COLO829 (cell line): ENCODE measurements around the gene OR2B3.
"Not testable (repeated sequence)": the region's sequence is repeated elsewhere in the genome, so short reads cannot be mapped to it uniquely, and the experiment has no call there.

Experiments
- DNase-seq: peaks from one replicate; pipeline ENCODE4 v3.0.0; 2012; ENCODE audit warnings: low spot score

Gene OR2B3, protein sequence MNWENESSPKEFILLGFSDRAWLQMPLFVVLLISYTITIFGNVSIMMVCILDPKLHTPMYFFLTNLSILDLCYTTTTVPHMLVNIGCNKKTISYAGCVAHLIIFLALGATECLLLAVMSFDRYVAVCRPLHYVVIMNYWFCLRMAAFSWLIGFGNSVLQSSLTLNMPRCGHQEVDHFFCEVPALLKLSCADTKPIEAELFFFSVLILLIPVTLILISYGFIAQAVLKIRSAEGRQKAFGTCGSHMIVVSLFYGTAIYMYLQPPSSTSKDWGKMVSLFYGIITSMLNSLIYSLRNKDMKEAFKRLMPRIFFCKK

DNA sequence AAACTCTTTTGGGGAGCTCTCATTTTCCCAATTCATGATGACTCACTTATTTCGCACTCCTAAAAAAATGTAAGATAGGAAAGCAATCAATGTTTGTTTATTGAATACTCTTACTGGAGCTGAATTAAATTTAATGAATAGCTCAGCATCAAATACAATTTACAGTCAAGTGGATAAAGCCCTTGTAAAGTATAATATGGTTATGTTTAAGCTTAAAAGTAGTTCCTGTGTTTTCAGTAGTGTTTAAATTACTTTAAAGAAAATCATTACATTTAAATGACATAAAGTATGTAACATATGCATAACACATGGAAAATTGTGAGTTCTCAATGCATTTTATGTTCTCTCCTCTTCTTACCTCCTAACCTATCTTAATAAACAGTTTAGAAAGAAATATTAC lies at the start of gene OR2B3:
Gene OR2B3, minus strand, starts transcription at position 101 of the 400 bp plus-strand sequence. Its CDS starts 65 bp downstream, at position 36.
- DNase-seq: no peak

DNA sequence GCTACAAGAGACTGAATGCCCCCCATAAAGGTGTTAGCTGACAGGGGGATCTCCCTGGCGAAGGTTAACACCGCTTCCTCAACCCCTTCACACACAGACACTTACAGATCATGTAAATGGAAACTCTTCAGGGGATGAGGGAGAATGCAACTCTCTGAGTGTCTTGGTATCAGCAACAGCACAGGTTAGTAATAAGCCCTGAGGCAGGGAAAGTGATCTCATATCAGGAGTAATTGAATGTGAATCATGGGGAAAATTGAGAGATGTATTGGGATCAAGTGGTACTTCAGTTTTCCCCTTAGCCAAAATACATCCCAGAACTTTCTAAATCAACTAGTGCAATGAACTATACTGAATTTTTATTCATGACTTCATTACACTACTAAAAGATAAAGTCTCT lies 44.6 kb upstream of the OR2B3 start:
- DNase-seq: no peak

DNA sequence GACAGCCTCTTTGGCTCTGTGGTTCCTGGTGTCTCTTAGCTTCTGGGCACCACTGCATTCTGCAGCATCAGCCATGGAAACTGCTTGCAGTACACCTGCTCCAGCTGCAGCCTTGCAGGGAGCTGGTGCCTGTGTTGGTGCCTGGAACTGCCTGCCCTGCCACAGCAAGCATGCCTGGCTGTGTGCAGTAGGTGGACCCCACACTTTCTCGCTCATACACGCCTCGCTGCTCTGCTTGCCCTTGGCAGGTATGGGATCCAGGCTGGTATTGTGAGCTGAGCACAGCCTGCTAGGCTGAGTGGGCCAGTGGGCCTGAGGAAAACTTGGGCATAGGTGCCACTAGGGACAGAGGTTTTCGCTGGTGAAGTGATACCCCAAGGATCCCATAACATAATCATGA lies 43.5 kb upstream of the OR2B3 start:
- DNase-seq: no peak

DNA sequence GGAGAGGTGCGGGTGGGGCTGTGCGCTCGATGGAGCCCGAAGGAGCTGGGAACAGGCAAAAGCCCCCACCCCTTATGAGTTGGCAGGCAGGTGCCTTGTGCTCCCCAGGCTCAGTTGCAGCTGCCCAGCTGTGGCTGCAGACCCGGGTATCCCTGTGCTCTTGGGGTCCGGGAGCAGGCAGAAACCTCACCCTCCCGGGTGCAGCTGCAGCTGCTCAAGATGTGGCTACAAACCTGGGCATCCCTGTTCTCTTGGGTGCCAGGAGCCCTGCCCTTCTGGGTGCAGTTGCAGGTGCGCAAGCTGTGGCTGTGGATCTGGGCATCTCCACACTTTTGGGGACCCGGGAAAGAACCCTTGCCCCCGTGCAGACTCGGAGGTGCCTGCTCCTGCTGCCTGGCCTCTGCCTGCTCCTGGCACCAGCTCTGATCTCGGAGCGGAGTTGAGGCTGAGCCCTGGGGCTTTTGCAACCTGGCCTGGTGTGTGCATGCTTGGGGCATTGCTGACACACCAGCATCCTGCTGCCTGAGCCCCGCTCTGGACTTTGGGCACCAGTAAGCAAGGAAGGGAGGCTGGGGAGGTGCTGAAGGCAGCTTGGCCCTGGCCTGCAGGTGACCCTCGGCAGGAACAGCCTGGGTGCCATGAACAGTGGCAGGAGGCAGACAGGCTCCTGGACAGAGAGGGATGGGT lies 42.4 kb upstream of the OR2B3 start:
- no peak for DNase-seq

DNA sequence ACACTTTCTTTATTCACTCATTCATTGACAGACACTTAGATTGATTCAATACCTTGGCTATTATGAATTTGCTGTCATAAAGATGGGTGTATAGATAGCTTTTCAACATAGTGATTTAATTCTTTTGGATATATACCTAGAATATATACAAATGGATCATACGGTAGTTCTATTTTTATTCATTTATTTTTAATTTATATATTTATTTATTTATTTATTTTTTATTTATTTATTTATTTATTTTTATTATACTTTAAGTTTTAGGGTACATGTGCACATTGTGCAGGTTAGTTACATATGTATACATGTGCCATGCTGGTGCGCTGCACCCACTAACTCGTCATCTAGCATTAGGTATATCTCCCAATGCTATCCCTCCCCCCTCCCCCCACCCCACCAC lies 27.9 kb upstream of the OR2B3 start:
- not testable (repeated sequence) for DNase-seq

DNA sequence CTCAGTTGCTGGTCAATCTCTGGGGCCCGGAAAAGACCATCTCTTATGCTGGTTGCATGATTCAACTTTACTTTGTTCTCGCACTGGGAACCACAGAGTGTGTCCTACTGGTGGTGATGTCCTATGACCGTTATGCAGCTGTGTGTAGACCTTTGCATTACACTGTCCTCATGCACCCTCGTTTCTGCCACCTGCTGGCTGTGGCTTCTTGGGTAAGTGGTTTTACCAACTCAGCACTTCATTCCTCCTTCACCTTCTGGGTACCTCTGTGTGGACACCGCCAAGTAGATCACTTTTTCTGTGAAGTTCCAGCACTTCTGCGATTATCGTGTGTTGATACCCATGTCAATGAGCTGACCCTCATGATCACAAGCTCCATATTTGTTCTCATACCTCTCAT lies 25.0 kb upstream of the OR2B3 start:
- DNase-seq: no peak

DNA sequence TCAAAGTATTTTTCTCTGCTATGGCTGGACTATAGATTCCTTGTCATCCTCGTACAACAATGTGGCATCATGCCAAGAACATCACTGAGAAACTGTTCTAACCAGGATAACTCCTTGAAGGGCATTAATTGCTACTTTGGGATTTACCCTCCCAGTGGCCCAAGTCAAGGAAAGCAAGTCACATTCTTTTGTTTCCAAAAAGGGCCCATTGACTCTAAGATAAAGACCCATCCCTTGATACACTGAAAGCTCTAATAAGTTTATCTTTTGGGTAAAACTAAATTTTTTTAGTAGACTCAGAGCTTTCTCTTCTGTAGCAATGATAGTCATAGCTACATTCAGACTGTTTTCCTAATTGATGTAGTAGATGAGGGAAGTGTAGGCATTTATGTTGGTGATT lies 20.6 kb upstream of the OR2B3 start, which contains the start of gene OR2J3:
Gene OR2J3, plus strand, starts transcription at position 301 of the 400 bp plus-strand sequence. CDS start 3,833 bp downstream, outside the sequence.
- DNase-seq: no peak

DNA sequence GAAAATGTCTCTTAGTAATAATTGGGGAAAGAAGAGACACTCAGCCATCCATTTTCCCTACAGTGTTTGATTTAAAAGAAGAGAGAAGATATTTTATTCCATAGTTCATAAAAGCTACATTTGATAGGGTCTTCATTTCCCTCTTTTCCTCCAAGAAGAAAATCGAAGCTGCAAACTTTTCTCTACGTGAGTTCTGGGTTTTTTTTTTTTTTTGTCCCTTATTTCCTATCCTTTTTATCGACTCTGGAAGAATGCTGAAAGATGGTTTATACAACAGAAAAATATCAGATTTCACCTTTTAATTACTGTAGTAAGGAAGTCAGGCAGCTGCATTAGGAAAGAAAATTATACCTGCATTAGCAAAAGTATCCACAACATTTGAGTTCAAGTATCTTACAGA lies 12.1 kb upstream of the OR2B3 start, which contains the start of gene OR2J1:
Gene OR2J1, plus strand, starts transcription at position 301 of the 400 bp plus-strand sequence. CDS start 1,453 bp downstream, outside the sequence.
- no peak for DNase-seq

DNA sequence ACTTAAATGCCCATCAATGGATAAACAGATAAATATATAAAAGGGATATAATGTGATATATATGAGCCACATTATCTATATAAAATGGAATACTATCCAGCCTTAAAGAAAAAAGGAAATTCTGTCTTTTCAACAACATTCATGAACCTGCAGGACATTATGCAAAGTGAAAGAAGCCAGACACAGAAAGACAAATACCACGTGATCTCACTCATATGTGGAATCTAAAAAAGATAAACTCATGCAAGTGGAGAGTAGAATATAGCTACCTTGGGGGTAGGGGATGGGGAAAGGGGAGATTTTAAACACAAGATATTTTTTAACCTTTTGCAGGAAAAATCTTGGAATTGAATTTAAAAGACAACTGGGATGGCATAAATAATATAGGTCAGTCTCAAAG lies 10.7 kb upstream of the OR2B3 start:
- DNase-seq: no peak

DNA sequence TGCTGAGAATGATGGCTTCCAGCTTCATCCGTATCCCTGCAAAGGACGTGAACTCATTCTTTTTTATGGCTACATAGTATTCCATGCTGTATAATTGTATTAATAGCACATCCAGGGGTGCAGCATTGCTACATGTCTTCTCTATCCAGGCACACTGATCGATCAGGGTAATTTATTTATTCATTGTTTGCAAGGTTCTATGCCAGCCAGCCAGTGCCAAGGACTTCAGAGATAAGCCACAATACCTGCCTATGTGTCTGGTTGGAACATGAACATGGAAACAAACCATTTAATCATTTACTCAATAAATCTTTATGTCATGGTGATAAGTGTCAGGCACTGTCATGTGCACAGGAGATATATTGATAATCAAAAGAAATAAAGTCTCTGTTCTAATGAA lies 5.8 kb upstream of the OR2B3 start:
- no peak for DNase-seq

DNA sequence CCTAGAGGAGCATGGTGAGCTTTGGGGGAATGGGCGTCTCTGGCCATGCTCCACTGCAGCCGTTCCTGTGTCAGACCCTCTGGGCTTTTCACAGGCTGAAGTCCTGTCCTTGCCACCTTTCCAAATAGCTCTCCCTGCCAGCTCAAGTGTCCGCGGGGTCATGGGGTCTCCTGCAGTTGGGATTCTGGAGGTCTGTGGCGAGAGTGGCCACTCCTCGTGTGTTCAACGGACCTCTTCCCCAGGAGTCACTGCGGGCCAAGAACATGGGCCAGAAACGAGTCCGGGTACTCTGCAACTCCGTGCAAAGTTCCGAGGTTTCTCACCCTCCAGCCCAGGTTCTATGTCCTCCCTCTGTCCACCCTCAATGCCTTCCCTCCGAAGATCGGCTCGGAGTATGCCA lies 4.7 kb downstream of the OR2B3 start:
- no peak for DNase-seq

DNA sequence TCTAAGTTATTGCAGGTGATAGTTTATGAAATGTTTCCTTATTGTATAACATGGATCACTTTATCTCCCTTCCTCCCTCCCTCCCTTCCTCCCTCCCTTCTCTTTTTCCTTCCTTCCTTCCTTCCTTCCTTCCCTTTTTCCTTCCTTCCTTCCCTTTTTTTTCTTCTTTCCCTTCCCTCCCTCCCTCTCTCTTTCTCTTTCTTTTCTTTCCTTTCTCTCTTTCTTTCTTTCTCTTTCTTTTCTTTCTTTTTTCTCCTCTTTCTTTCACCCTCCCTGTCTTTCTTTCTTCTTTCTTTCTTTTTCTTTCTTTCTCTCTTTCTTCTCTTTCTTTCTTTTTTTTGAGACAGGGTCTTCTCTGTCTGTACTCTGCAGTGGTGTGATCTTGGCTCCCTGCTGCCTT lies 5.8 kb downstream of the OR2B3 start:
- no peak for DNase-seq

DNA sequence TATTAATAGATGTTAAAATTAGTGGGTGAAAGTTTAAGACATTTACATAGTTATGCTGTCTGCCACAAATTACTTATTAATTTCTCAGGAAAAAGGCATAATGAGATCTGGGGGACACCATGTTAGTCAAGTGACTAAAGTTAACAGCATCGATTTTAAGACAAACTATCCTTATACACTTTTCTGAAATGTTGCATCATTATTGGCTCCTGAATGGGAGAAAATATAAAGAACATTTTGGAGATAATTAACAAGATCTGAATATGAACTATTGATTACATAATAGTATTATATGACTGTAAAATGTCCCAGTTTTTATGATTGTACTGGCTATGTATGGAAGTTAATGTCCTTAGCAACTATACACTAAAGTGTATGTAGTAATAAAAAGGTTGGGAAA lies 7.9 kb downstream of the OR2B3 start:
- no peak for DNase-seq

DNA sequence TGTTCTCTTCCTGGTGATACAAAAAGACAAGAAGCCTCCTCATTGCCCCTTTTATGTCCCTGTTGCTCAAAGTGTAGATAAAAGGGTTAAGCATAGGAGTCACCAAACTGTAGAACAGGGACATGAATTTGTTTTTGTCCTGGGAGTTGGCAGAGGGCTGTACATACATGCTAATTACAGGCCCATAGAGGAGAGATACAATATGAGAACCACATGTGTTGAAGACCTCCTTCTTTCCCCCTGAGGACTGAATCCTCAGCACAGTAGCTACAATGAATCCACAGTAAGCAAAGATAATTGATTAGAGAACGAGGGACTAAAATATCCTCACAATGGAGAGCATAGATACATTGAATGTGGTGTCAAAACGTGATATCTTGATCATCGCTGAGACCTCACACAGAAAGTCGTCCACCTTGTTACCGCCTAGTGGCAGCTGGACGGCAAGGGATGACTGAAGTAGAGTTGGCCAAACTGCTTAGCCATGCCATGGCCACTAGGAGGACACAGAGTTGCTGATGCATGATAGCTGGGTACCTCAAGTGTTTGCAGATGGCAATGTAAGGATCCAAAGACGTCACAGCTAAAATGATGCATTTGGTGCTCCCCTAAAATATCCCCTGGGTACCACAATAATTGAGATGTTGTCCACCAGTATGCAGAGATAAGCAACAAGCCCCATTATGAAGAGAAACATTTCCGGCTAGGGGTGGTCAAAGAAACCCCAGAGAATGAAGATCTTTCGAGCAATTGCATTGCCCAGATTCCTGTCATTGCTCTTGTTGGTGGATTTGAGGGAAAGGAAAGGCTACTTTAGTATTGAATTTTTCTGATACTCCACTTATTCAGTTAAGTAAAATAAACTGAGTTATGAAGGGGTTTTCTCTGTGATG lies 15.0 kb downstream of the OR2B3 start:
- DNase-seq: peak; percentile 53

DNA sequence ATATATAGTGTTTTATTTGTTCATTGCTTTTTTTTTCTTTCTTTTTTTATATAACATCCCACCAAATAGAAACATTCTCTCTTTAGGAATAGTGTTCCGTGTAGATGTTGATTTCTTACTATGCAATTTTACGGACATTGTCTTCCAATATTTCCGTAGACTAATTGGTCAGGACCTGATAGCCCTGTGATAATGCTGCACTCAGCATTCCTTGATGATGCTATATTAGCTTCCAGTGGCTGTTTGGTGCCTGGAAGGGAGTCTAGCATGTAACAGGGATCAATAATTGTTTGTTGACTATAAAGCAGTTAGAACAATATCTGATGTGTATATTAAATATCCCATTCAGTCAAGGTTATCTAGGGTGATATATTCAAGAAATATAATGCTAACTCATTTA lies 35.4 kb downstream of the OR2B3 start:
- no peak for DNase-seq

DNA sequence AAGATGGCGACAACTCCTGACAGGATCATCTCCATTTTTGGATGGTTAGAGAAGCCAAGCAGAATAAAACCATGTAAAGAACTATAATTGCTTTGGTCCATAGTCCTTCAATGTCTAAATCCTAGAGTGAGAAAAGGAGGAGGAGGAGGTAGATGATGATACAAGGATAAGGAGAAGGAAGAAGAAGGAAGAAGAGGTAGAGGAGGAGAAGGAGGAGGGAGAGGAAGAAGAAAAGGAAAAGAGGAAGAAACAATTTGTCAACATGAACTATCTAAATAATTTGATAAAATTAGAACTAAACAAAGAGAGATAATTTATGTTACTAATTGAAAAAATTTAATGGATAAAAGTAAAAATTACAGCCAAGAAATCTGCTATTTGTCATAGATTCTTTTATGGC lies 42.0 kb downstream of the OR2B3 start, which contains the start of gene OR2W1:
Gene OR2W1, minus strand, starts transcription at position 101 of the 400 bp plus-strand sequence. Its CDS starts 0 bp downstream, at position 101.
- no peak for DNase-seq
